Stimulated activated CD8-positive, alpha-beta memory T cell treated with anti-CD3 and anti-CD28 coated beads, Interleukin-15, amount 100 ng/mL, for 48 hours (primary cell): ENCODE results near the gene STARD8.
"Not testable (repeated sequence)": the region's sequence is repeated elsewhere in the genome, so short reads cannot be mapped to it uniquely, and the experiment has no call there.

Experiments
- DNase-seq, 2 donors: peaks; one replicate each; pipeline ENCODE4 v3.0.0-alpha.2; 2020; ENCODE audit warnings: low read depth in 2 of 2

Gene STARD8

DNA sequence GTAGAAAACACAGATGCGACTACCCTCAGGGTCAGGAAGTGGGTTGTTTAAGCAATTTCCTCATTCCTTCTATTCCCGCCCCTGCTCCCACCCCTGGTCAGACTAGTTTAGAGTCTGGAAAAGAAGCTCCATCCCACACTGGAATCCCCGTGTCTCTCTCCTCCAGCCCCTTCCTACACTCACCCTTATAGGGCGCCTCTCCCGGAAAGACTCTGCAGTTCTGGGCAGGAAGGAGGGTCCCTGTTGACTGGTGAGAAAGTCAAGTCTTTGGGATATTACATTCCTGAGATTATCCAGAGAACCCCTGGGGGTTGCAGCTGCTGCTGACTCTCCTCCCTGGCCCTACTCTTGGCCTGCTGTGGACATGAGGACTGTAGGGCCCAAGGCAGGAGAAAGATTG lies 11.9 kb downstream of the STARD8 start:
- no peak for DNase-seq

GRCh38 chrX:68659786-68660185 lies 12.3 kb downstream of the STARD8 start:
- no peak for DNase-seq

DNA sequence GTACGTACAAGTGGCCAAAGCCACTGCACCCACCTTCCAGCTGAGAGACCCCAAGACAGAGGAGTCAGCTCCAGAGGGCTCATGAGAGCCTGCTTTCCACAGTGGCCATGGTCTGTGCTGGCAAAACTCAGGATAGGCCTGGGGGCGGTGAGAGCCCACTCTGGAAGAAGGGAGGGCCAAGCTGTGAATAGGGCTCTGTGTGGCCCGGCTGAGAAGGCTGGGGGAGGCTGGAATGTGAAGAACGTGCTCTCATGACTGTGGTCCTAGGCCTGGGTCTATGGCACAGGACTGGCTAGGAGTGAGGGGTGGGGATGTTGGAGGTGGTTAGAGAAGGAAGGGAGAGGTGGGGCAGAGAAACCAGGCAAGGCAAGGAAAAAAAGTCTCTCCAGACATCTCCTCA lies 13.3 kb downstream of the STARD8 start:
- no peak for DNase-seq

DNA sequence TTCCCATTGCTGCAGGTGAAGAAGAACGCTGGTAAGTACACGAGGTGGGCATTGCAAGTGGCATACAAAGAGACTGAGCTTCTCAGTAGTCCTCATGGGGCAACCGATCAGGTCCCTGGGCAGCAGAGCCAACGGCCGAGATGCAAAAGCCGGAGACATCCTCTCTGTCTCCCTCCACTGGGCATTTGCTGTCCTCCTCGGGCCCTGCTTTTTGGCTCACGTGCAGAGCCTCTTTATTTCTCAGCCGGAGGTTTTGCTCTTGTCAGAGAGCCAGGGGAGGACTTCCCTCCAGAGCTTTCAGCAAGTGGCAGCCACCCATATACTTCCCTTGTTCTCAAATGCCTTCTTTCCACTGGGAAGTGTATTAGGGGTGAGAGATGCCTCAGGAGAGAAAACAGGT lies 18.0 kb downstream of the STARD8 start:
- DNase-seq, result no peak

- DNase-seq, result no peak
Observed at GRCh38 chrX:68666580-68666979, 19.1 kb downstream of the STARD8 start.

- no peak for DNase-seq
Observed at GRCh38 chrX:68669094-68669860, 21.8 kb downstream of the STARD8 start.

GRCh38 chrX:68669871-68670270 lies 22.4 kb downstream of the STARD8 start:
- no peak for DNase-seq

- DNase-seq, result no peak
Observed at GRCh38 chrX:68671221-68671620, 23.8 kb downstream of the STARD8 start.

GRCh38 chrX:68672581-68673318 lies 25.3 kb downstream of the STARD8 start:
- no peak for DNase-seq

DNA sequence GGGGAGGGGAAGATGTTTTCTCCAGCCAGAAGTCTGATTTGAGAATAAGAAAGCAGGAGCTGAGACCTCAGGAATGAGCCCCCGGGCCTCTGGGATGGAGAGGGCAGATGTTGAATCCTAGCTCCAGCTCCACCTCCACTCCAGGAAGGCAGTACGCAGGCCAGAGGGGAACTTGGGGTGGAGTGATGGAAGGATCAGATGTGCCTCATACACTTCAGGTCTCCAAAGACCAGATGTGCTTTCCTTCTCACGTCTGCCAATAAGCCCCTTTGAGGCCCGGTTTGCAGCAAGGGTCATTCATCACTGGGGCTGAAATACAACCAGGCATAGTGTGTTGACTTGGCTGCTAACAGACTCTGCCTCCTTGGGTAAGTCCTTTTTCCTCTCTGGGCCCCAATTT lies 28.1 kb downstream of the STARD8 start:
- no peak for DNase-seq

DNA sequence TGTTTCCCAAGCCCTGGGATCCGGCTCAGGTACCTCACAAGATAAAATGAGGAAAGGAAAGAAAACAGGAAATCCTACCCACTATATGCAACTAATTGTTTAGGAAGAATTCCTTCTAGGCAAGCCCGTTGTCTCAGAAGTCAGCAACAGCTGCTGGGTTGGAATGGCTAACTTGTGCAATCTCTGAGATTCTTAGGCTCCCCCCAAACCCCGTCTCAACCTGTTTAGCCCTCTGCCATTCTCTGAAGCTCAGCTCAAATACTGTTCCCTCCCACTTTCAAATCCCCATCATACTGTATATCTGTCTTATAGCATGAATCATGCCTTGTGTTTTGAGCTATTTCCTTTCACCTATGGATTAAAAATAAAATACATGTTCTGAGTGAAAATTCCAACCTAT lies 28.9 kb downstream of the STARD8 start:
- no peak for DNase-seq

- no peak for DNase-seq
Observed at GRCh38 chrX:68677998-68678397, 30.5 kb downstream of the STARD8 start.

GRCh38 chrX:68681443-68681941 lies 34.0 kb downstream of the STARD8 start:
- no peak for DNase-seq

- DNase-seq, result no peak
Observed at GRCh38 chrX:68682790-68683189, 35.3 kb downstream of the STARD8 start.

DNA sequence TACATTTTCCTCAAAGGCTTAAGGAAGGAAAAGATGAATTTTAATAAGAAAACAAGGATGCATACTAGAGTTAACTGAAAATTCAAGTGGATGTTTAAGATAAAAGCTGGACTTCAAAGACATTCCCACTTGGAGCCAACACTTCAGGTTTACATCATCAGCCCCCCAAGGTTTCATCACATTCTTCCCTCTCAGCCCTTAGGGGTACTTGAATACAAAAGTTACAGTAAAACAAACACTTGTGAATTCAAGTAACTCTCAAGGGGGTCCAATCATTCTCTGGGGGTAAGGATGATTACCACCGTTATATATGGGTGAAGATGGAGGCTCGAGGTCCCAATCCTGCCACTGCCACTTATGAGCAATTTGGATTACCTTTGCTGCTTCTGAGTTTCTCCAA lies 36.1 kb downstream of the STARD8 start:
- DNase-seq, result no peak

- DNase-seq, result peak in 1 of 2 donors; percentile 16
Observed at GRCh38 chrX:68684291-68684918, 36.9 kb downstream of the STARD8 start.

DNA sequence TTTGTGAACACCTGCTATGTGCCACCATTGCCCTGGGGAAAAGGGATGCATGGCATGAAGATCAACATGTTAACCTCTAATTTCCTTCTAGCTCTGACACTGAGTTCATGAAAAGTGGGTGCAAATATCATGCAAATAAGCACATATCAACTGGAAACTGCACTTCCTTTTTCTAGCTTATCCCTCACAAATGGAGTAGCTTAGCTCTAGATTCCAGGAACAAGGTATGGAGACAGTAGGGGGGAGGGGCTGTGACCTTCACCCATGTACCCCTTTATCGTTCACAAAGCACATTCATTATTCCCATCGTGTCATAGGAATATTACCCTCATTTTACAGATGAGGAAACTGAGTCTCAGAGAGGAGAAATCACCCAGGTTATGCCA lies 37.4 kb downstream of the STARD8 start:
- no peak for DNase-seq

- DNase-seq, result no peak
Observed at GRCh38 chrX:68685685-68686084, 38.2 kb downstream of the STARD8 start.

DNA sequence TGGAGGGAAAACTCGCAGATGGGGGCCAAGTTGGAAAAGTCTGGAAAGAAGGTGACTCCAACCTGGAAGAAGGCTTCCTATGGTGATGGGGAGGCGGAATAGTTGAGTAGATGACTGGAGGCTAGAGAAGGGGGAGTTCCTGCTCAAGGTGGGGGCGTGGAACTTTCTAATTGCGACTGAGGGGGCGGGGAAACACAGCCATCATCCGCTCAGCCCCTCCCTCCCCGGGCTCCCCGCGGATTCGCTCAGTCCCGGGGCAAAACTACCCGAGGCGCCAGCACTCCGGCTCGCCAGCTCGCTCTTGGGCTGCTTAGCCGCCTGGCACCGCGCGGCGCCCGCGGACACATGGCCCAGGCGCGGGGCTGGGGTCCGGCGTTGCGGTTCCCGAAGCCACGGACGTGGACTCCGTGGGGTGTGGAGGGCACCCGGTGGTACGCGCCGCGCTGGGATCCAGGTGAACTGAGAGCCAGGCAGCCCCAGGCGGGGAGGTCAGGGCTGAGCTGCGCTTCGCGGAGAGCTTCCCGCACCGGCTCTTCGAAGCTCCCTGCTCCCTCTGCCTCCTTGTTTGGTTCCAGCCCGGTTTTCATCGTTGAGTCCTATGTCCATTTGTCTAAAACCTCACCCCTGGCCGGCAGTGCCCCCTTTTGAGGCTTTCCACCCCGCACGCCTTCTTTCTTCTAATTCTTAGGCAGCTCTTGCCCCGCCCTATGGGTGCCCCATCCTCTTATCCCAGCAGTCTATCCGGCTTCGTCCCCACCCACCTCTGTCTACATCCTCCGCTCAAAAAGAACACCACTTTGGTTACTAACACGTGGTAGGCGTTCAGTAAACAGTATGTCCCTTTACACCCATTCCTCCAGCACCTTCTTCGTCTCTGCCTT lies 38.9 kb downstream of the STARD8 start:
- no peak for DNase-seq

DNA sequence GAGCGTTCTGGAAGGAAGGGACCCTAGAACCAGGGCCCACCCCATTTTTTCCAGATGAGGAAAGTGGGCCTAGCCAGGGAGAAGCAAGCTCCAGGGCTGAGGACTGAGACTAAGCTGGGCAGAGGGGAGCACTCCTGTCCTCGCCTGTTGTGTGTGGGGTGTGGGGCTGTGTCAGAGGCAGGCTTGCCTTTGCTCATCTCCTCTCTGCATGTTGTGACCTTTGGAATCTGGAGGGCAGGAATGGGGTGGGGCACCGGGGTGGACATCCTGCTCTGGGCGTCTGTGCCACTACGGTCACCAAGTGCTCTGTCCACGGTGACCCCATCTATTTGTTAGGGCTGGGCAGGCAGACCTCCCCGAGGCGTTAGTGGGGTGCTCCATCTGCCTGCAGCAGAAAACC lies 41.5 kb downstream of the STARD8 start:
- not testable (repeated sequence) for DNase-seq

DNA sequence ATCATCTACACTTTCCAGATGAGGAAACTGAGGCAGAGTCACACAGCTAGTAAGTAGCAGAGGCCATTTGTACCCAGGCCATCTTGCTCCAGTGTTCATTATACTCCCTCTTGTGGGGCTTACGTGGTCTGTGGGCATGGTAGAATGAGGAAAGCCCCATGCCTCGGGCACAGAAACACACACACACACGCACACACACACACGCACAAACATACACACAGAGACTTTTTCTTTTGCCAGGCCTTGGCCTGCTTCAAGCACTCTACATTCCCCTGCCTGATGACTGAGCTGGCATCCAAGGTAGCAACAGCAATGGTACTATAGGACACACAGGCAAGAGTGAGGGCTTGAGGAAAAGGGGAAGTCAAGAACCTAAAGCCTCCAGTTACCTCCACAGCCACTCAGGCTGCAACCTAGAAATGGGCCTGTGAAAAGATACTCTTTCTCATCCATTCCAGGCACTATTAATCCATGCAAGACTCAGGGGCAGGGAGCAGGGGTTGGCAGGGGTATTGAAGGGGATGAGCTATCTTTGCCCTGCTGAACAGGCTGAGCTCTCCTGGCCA lies 43.6 kb downstream of the STARD8 start:
- DNase-seq, result no peak
